GM19238 (cell line): Measurements from ENCODE around the gene CNGA4.
A peak's percentile ranks its signal among the peaks of the same experiment; 100 is the strongest.
"Not testable (repeated sequence)": the region's sequence is repeated elsewhere in the genome, so short reads cannot be mapped to it uniquely, and the experiment has no call there.

Experiments used
- DNase-seq: peaks from one replicate; pipeline ENCODE4 v3.0.0; 2011; ENCODE audit warnings: low spot score; ENCODE audit not compliant: insufficient read length

CNGA4 gene

GRCh38 chr11:6225024-6225423 is 13.9 kb upstream of the CNGA4 start:
- DNase-seq: no peak

DNA sequence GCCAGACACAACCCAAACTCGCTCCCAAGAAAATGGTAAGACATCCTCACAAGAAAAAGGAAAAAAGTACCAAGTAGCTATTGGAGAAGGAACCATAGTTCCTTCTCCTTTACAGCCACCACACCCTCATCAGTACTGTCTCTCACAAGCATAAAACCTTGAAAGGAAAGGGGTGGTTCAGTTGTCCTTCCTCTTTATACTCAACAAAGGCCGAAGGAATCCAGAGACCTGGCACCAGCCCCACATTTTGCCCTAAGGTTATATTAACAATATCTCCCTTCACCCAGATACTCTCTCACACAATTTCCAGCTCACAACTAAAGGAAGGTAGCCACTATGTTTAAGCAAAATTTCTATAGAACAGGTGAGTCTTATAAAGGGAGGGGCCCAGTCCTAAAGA is 13.0 kb upstream of the CNGA4 start:
- DNase-seq: no peak

- DNase-seq: no peak
Measured at GRCh38 chr11:6228520-6228919, 10.4 kb upstream of the CNGA4 start.

DNA sequence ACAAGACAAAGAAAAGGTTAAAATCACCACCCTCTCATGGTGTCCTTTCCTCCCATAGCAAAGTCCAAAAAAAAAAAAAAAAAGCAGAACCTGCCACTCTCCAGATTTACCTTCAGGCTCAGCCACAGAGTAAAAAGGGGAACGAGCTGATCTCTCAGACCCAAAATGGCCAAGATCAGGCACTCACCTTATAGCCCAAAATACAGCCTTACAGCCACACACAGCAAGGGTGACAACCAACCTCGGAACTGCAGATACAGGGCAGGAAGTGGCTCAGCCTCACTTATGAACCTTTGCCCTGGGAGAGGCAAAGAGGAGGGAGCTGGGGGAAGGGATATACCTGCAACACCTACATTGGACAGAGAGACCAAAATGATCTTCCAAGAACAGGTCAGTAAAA is 9.0 kb upstream of the CNGA4 start:
- DNase-seq: no peak

GRCh38 chr11:6232899-6233298 is 6.0 kb upstream of the CNGA4 start:
- DNase-seq: no peak

GRCh38 chr11:6233984-6234386 is 4.9 kb upstream of the CNGA4 start:
- no peak for DNase-seq

DNA sequence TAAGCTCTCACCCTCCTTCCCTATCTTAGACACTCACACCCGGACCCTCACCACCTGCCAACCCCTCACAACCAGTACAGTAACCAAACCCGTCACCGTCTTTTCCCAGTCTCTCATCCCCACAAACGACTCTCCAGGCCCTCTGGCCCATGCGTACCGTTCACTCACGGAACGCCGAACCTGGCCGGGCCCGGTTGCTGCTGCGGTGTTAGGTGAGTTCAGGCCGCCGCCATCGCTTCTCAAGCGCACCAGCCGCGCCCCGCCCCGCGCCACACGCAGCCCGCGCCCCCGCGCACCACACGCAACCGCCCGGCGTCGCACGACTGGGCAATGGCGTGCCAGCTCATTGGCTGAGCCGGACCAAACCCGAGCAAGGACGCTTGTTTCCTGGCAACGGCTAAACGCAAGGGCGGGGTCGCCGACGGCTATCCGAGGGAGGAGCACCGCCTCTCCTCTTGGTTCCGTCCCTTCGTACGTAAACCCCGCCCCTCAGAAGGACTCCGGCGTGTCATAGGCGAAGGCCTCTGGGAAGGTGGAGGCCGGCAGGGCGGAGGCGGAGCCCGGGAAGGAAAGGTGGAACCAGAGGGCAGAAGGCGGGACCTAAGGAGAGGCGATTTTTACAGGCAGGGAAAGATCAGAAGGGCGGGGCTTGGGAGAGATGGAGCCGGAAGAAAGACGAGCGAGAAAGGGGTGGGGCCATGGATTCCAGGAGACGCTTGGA is 4.3 kb upstream of the CNGA4 start, which contains the start of gene FHIP1B:
Gene FHIP1B (minus strand): TSS at position 250 of the 721 bp plus-strand sequence. CDS start 10,120 bp downstream, outside the sequence.
- DNase-seq: peak; percentile 92

DNA sequence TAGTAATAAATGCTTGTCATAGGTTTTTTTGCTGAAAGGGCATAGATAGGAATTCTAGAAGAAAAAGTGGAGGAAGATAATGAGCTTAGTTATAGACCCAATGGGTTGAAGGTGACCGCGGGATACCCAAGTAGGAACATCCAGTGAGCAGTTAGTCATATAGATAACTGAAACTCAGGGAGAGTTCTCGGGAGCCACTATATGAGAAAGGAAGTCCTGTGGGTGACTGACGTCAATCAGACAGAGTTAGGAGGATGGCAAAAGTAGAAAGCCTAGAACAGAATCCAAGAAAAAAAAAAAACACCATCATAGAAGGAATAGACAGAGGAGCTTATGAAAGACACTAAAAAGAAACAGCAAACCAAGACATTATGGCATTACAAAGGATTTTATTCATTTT is 1.6 kb upstream of the CNGA4 start:
- DNase-seq: no peak

DNA sequence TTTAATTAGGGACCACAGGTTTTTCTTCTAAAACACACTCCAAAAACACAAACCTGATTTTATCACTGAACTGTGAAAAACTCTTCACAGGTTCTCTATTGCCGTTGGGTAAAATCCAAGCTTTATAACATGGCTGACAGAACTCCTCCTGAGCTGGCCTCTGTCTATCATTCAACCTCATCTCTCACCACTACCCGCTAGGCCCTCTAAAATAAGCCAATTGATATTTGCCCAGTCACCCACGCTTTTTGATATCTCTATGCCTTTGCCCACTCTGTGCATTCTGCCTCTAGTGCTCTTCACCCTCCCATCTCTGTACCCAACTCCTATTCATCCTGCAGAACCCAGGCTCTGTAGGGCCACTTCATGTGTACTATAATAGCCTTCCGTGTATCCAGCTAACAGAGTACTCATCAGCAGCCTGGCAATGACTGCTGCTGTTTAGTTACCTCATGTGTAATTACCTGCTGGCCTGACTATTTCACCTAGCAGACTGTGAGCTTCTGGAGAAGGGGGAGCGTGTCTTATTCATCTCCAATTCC is 1.1 kb upstream of the CNGA4 start:
- no peak for DNase-seq

- DNase-seq: no peak
Measured at GRCh38 chr11:6240139-6240538, 1.2 kb downstream of the CNGA4 start.

DNA sequence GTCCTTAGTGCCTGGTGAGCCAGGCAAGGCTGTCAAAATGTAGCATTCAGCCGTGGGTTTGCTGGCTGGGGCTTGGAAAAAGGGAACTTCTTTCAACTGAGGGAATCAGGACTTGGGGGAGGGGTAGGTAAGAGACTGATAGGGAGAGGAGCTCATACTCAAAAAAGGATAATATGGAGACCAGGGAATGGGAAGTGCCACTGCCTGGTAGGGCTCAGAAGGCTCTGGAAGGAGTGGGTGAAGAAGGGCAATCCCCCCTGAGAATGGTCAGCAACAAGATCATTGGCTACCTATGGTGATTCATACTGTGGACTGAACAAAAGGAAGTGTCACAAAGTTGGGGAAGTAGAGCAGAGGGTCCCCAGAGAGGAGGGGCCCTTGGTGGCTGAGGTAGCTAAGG is 1.9 kb downstream of the CNGA4 start:
- DNase-seq: no peak

DNA sequence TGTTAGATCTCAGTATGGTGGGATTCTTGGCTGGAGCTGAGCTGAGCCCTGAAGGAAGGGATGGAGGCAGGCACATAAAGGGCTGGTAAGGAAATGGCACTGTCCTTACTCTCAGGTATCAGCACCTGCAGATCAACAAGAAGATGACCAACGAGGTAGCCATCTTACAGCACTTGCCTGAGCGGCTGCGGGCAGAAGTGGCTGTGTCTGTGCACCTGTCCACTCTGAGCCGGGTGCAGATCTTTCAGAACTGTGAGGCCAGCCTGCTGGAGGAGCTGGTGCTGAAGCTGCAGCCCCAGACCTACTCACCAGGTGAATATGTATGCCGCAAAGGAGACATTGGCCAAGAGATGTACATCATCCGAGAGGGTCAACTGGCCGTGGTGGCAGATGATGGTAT is 2.4 kb downstream of the CNGA4 start:
- DNase-seq: no peak

DNA sequence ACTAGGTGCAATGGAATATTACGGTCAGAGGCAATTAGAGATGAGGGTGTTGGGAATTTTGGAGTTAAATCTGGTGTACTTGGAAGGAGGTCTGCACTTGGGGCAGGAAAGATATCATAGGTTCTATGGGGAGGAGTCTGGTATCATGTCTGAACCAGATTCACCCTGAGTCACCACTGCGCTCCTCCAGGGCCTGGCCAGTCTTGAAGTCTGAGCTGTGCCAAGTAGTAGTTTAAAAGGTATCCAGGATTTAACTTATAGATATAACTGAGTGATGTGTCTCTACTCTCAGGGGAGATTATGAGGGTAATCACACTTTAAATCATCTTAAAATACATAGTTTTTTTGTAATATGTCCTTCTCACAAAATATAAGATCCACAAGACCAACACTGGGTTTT is 6.6 kb downstream of the CNGA4 start:
- DNase-seq: no peak

GRCh38 chr11:6248248-6248647 is 9.4 kb downstream of the CNGA4 start:
- DNase-seq: no peak

- not testable (repeated sequence) for DNase-seq
Measured at GRCh38 chr11:6248897-6249296, 10.0 kb downstream of the CNGA4 start.

GRCh38 chr11:6249770-6250555 is 11.1 kb downstream of the CNGA4 start:
- DNase-seq: no peak

DNA sequence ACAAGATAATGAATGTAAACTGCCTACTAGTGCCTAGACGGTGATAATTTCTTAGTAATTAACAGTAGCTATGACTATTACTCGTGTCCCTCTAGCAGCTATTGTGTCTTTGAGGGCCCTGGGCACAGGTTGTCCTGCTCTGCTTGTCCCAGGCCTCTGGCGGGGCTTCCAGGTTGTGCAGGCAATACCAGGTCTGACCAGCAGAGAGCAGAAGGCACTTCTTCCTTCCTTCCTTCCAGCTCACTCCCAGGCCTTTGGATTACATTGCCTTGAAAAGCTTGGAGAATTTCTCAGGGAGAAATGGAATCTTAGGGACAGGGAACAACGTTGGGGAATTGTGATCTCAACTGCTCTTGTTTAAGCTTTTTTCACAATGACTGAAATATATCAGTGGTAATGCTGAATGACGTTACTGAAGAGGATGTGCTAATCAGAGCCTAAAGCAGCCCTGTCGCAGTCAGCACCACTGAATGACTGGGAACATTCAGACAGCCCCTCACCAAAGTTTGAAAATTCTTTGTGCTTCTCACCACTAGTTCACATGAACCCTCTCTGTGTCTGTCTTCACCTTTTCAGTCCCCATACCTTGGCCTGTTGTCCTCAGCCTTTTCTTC is 12.3 kb downstream of the CNGA4 start:
- peak; percentile 35 for DNase-seq

- DNase-seq: no peak
Measured at GRCh38 chr11:6251990-6252473, 13.1 kb downstream of the CNGA4 start.

GRCh38 chr11:6253197-6253596 is 14.3 kb downstream of the CNGA4 start:
- DNase-seq: no peak

DNA sequence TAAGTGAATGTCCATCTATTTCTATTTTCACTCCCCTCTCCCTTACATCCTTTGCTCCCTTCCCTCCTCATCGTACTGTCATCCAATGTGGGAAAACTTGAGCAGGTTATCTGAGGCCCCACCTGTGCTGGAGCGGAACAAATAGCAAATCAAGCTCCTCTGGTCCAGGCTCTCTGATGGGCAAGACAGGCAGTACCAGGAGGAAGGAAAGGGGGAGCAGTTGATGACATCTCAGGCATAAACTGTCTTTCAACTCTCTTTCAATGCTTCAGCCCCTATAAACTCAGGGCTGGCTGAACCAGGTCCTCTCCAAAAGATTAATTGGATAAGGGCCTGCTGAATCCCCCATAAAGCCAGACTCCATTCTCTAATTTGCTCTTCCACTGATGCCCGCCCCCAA is 19.3 kb downstream of the CNGA4 start:
- no peak for DNase-seq

GRCh38 chr11:6258571-6259081 is 19.7 kb downstream of the CNGA4 start:
- no peak for DNase-seq
